ENCODE measurements around the gene GSK3B. TPM values are rescaled to one million over a fixed set of nuclear protein-coding genes. Genes with fewer than 3 reads are reported as not detected.

The GSK3B gene
- total and polyA plus RNA-seq, 2 experiments from 2014 or later: 18.1 to 48.8 TPM

DNA sequence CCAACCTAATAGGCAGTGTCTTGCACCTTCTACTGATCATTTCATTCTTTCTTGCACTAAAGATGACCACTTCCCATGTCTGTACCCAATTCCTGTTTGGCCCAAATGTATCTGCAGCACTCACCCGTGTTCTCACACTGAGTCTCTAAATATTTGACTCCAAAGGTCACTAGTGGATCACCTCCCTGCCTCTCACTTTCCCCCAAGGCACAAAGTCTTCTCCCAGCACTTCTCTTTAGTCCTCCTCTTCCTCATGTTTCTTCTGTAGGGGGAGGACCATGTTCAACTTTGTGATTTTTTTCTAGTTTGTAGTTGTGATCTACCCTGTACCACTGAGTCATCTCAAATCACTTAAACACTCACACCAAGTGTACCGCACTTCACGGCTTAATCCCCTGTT lies 298.4 kb downstream of the GSK3B start:
- H3K79me2 ChIP-seq: no peaks in the 10 kb centered on the region
- no peaks in the 10 kb centered on the region for H3K9me3 ChIP-seq (ENCODE audit: low read depth)
- H3K27me3 ChIP-seq: no peaks in the 10 kb centered on the region
- DNase-seq (ENCODE audit: low spot score): no peak
- H2AFZ ChIP-seq: no peak overlapping the region
- no peaks in the 10 kb centered on the region for H3K36me3 ChIP-seq (replicated peaks; ENCODE audit: insufficient read depth, low read depth)
- 65% methylated on average over 3 of the region's 3 CpGs for WGBS (ENCODE audit: low lambda C conversion rate, missing lambda C conversion rate)
- H3K4me3 ChIP-seq: no peak overlapping the region
- no peaks in the 10 kb centered on the region for H3K9me2 ChIP-seq (replicated peaks; ENCODE audit: insufficient read depth)
- TF ChIP-seq EZH2 (IDR thresholded peaks at IDR 0.05; ENCODE audit: borderline replicate concordance) (no peak), CTCF (IDR thresholded peaks at IDR 0.05; ENCODE audit: poor library complexity) (no peak), EZH2phosphoT487 (IDR thresholded peaks at IDR 0.05; ENCODE audit: low read depth, severe bottlenecking, unreplicated experiment) (no peak)
- H3K4me1 ChIP-seq (ENCODE audit: insufficient read depth): peaks cover 22% of the 10 kb centered on the region
- peak overlapping the region; percentile 85 for H3K27ac ChIP-seq
- H3K4me2 ChIP-seq: peak overlapping the region; percentile 69
- H4K20me1 ChIP-seq (ENCODE audit: insufficient read depth, poor library complexity, severe bottlenecking): no peaks in the 10 kb centered on the region

DNA sequence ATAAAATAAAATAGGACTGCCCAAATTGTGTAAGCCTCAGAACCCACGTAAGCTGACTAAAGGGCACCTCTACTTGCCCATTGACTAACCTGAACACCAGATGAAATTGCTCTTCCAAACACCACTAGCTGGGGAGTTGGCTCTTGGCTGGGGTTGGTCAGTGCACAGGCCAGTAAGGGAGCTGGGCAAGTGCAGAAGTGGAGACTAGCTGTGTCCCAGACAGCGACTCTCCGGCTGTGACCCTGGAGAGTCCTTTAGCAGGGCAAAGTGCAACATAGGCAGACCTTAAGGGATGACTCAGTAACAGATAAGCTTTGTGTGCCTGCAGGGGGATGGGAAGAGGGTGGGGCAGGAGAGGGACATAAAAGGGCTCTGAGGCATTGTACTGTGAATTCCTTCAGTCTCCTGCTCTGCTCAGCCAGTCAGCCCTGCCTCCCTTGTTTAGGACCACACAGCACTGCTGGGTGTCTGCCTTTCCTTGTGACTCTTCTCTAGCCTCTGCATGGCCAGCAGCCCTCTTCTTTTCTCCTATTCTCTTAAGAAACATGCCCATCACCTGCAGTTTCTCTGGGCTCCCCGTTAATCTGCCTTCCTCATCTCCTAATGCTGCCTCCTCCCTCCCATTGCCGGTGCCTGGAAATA lies 299.2 kb downstream of the GSK3B start:
- H4K20me1 ChIP-seq (ENCODE audit: insufficient read depth, poor library complexity, severe bottlenecking): no peaks in the 10 kb centered on the region
- H3K9me3 ChIP-seq (ENCODE audit: low read depth): no peaks in the 10 kb centered on the region
- no peaks in the 10 kb centered on the region for H3K27me3 ChIP-seq
- no peaks in the 10 kb centered on the region for H3K79me2 ChIP-seq
- no peak for TF ChIP-seq EZH2phosphoT487 (IDR thresholded peaks at IDR 0.05; ENCODE audit: low read depth, severe bottlenecking, unreplicated experiment)
- no peaks in the 10 kb centered on the region for H3K9me2 ChIP-seq (replicated peaks; ENCODE audit: insufficient read depth)
- peak; percentile 86 for DNase-seq (ENCODE audit: low spot score)
- no peaks in the 10 kb centered on the region for H3K36me3 ChIP-seq (replicated peaks; ENCODE audit: insufficient read depth, low read depth)
- no peak overlapping the region for H3K4me3 ChIP-seq
- H3K27ac ChIP-seq: peak overlapping the region; percentile 85
- peaks cover 22% of the 10 kb centered on the region for H3K4me1 ChIP-seq (ENCODE audit: insufficient read depth)
- 14% methylated on average over 5 of the region's 5 CpGs for WGBS (ENCODE audit: low lambda C conversion rate, missing lambda C conversion rate)
- no peak overlapping the region for H2AFZ ChIP-seq
- H3K4me2 ChIP-seq: peak overlapping the region; percentile 69

DNA sequence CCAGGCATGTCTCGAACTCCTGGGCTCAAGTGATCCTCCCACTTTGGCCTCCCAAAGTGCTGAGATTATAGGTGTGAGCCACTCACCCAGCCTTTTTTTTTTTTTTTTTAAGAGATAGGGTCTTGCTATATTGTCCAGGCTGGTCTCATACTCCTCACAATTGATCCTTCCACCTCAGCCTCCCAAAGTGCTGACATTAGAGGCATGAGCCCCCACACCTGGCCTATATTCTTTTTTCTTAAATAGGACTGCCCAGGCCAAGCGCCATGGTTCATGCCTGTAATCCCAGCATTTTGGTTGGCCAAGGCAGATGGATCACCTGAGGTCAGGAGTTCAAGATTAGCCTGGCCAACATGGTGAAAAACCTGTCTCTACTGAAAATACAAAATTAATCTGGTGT lies 299.8 kb downstream of the GSK3B start:
- H3K27ac ChIP-seq: peak overlapping the region; percentile 68
- H3K4me2 ChIP-seq: peak overlapping the region; percentile 40
- no peak for TF ChIP-seq CTCF (IDR thresholded peaks at IDR 0.05; ENCODE audit: poor library complexity)
- no peak for TF ChIP-seq EZH2phosphoT487 (IDR thresholded peaks at IDR 0.05; ENCODE audit: low read depth, severe bottlenecking, unreplicated experiment)
- TF ChIP-seq EZH2 (IDR thresholded peaks at IDR 0.05; ENCODE audit: borderline replicate concordance): no peak

DNA sequence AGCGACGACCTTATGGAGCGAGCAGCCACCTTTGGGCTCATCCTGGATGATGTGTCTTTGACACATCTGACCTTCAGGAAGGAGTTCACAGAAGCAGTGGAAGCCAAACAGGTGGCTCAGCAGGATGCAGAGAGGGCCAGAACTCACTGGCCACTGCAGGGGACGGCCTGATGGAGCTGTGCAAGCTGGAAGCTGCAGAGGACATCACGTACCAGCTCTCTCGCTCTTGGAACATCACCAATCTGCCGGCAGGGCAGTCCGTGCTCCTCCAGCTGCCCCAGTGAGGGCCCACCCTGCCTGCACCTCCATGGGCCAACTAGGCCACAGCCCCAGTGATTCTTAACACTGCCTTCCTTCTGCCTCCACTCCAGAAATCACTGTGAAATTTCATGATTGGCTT lies 302.0 kb downstream of the GSK3B start:
- Histone ChIP-seq H3K4me1 (ENCODE audit: insufficient read depth) (peaks cover 22% of the 10 kb centered on the region), H3K9me3 (ENCODE audit: low read depth) (no peaks in the 10 kb centered on the region), H3K4me3 (no peak overlapping the region), H3K4me2 (no peak overlapping the region), H3K79me2 (no peaks in the 10 kb centered on the region), H2AFZ (no peak overlapping the region), H3K9me2 (replicated peaks; ENCODE audit: insufficient read depth) (no peaks in the 10 kb centered on the region), H3K36me3 (replicated peaks; ENCODE audit: insufficient read depth, low read depth) (no peaks in the 10 kb centered on the region), H3K27ac (no peak overlapping the region), H4K20me1 (ENCODE audit: insufficient read depth, poor library complexity, severe bottlenecking) (no peaks in the 10 kb centered on the region), H3K27me3 (no peaks in the 10 kb centered on the region)
- 97% methylated on average over 8 of the region's 8 CpGs for WGBS (ENCODE audit: low lambda C conversion rate, missing lambda C conversion rate)
- TF ChIP-seq CTCF (IDR thresholded peaks at IDR 0.05; ENCODE audit: poor library complexity) (no peak), EZH2 (IDR thresholded peaks at IDR 0.05; ENCODE audit: borderline replicate concordance) (no peak), EZH2phosphoT487 (IDR thresholded peaks at IDR 0.05; ENCODE audit: low read depth, severe bottlenecking, unreplicated experiment) (no peak)
- DNase-seq (ENCODE audit: low spot score): no peak

More for the DNA sequence above, 299.8 kb downstream of the GSK3B start:
- WGBS (ENCODE audit: low lambda C conversion rate, missing lambda C conversion rate): 88% methylated on average over 2 of the region's 2 CpGs
- Histone ChIP-seq H3K36me3 (replicated peaks; ENCODE audit: insufficient read depth, low read depth) (no peaks in the 10 kb centered on the region), H3K4me1 (ENCODE audit: insufficient read depth) (peaks cover 22% of the 10 kb centered on the region), H3K4me3 (no peak overlapping the region), H3K9me2 (replicated peaks; ENCODE audit: insufficient read depth) (no peaks in the 10 kb centered on the region), H3K79me2 (no peaks in the 10 kb centered on the region), H3K27me3 (no peaks in the 10 kb centered on the region), H3K9me3 (ENCODE audit: low read depth) (no peaks in the 10 kb centered on the region), H2AFZ (no peak overlapping the region), H4K20me1 (ENCODE audit: insufficient read depth, poor library complexity, severe bottlenecking) (no peaks in the 10 kb centered on the region)
- DNase-seq (ENCODE audit: low spot score): no peak

All from hepatocyte (in vitro differentiated cells).